Stimulated activated CD8-positive, alpha-beta memory T cell treated with anti-CD3 and anti-CD28 coated beads, Interleukin-7, amount 100 ng/mL, for 1 hour (primary cell): ENCODE results near the gene GNAQ.
"Not testable (repeated sequence)": the region's sequence is repeated elsewhere in the genome, so short reads cannot be mapped to it uniquely, and the experiment has no call there.

Experiments used
- DNase-seq, 2 donors: peaks; one replicate each; pipeline ENCODE4 v3.0.0-alpha.2; 2020; ENCODE audit warnings: low read depth in 2 of 2

Gene GNAQ

GRCh38 chr9:77731930-77732329, 299.7 kb downstream of the GNAQ start:
- no peak for DNase-seq

GRCh38 chr9:77731008-77731698, 300.5 kb downstream of the GNAQ start:
- no peak for DNase-seq

- no peak for DNase-seq
These were observed 302.4 kb downstream of the GNAQ start for GRCh38 chr9:77729177-77729576.

GRCh38 chr9:77726814-77727213, 304.8 kb downstream of the GNAQ start:
- DNase-seq = no peak

- no peak for DNase-seq
These were observed 305.3 kb downstream of the GNAQ start for GRCh38 chr9:77726289-77726688.

- no peak for DNase-seq
These were observed 305.8 kb downstream of the GNAQ start for GRCh38 chr9:77725820-77726219.

- no peak for DNase-seq
These were observed 306.4 kb downstream of the GNAQ start for GRCh38 chr9:77725046-77725694.

GRCh38 chr9:77721156-77721555, 310.5 kb downstream of the GNAQ start:
- not testable (repeated sequence) for DNase-seq

- no peak for DNase-seq
These were observed 312.3 kb downstream of the GNAQ start for GRCh38 chr9:77719321-77719720.

- not testable (repeated sequence) for DNase-seq
These were observed 313.3 kb downstream of the GNAQ start for GRCh38 chr9:77718298-77718640.

- DNase-seq = not testable (repeated sequence)
These were observed 313.9 kb downstream of the GNAQ start for GRCh38 chr9:77717608-77718297.

GRCh38 chr9:77714077-77714549, 317.5 kb downstream of the GNAQ start:
- no peak for DNase-seq

GRCh38 chr9:77712533-77713130, 319.0 kb downstream of the GNAQ start:
- DNase-seq = no peak

- DNase-seq = no peak
These were observed 320.5 kb downstream of the GNAQ start for GRCh38 chr9:77710965-77711648.

- DNase-seq = no peak
These were observed 321.3 kb downstream of the GNAQ start for GRCh38 chr9:77710316-77710715.

- DNase-seq = no peak
These were observed 323.4 kb downstream of the GNAQ start for GRCh38 chr9:77708064-77708815.

- no peak for DNase-seq
These were observed 324.1 kb downstream of the GNAQ start for GRCh38 chr9:77707383-77708063.

- DNase-seq = no peak
These were observed 326.0 kb downstream of the GNAQ start for GRCh38 chr9:77705636-77706035.

- not testable (repeated sequence) for DNase-seq
These were observed 328.9 kb downstream of the GNAQ start for GRCh38 chr9:77702521-77703390.
